Stomach (tissue), 4 donors: ENCODE measurements around the gene KLHL30.

ENCODE experiments used
- EP300 ChIP-seq: sonication (generic); formaldehyde crosslinking; IDR thresholded peaks from one replicate; pipeline ENCODE4 v1.6.1; 2017; ENCODE audit warnings: antibody characterized with exemption
- POLR2A ChIP-seq, 4 donors: fragments of 450-650 bp; IDR thresholded peaks; one replicate each; pipeline ENCODE4 v1.6.1; 2016; ENCODE audit warnings: antibody characterized with exemption in 4 of 4, control low read depth in 2 of 4, mild to moderate bottlenecking in 1 of 4, moderate library complexity in 1 of 4
- POLR2AphosphoS5 ChIP-seq, 3 donors: sonication (generic); formaldehyde crosslinking; IDR thresholded peaks; one replicate each; pipeline ENCODE4 v1.6.1; 2016; ENCODE audit warnings: antibody characterized with exemption in 3 of 3
- TF ChIP-seq, protein P1 (sequence below), 7 experiments: fragments of 450-650 bp in 4 of 7; fragments of 200-600 bp in 3 of 7; sonication (generic) in 3 of 7; IDR thresholded peaks; one replicate each; pipeline ENCODE4 v1.5.1; 2016 to 2019; ENCODE audit warnings: antibody characterized with exemption in 7 of 7, control low read depth in 2 of 7, mild to moderate bottlenecking in 1 of 7

DNA sequence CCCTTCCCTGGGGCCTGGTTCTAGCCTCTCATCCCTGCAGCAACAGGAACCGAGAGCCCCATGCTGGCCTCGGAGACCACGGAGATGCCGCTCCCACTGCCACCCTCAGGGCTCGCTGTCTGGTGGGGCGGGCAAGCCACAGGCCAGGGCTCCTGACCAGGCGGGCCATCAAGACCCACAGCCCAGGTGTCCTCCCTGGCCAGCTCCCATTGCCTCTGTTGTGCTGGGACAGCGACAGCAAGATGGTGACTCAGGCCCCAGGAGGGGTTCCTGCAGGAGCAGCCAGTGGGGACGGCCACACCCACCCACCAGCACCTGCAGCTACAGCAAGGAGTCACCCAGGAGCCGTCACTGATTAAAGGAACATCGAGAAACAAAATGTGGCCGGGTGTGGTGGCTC lies 7.4 kb downstream of the KLHL30 start:
- TF ChIP-seq, protein P1, sequence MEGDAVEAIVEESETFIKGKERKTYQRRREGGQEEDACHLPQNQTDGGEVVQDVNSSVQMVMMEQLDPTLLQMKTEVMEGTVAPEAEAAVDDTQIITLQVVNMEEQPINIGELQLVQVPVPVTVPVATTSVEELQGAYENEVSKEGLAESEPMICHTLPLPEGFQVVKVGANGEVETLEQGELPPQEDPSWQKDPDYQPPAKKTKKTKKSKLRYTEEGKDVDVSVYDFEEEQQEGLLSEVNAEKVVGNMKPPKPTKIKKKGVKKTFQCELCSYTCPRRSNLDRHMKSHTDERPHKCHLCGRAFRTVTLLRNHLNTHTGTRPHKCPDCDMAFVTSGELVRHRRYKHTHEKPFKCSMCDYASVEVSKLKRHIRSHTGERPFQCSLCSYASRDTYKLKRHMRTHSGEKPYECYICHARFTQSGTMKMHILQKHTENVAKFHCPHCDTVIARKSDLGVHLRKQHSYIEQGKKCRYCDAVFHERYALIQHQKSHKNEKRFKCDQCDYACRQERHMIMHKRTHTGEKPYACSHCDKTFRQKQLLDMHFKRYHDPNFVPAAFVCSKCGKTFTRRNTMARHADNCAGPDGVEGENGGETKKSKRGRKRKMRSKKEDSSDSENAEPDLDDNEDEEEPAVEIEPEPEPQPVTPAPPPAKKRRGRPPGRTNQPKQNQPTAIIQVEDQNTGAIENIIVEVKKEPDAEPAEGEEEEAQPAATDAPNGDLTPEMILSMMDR (IDR thresholded peaks at IDR 0.05), result no peak
- TF ChIP-seq POLR2A (IDR thresholded peaks at IDR 0.05) (no peak), POLR2AphosphoS5 (IDR thresholded peaks at IDR 0.05) (no peak), EP300 (no peak)
